Measurements from ENCODE around the gene EPS15.

GRCh38 chr1:51306950-51307349, 212.1 kb downstream of the EPS15 start:
- TF ChIP-seq CTCF (IDR thresholded peaks at IDR 0.05; ENCODE audit: low read length) (no peak), EZH2 (IDR thresholded peaks at IDR 0.05; ENCODE audit: borderline replicate concordance, low read length) (no peak)
